HG03103 (cell line): ENCODE results near the gene CCDC195.
"Not testable (repeated sequence)": the region's sequence is repeated elsewhere in the genome, so short reads cannot be mapped to it uniquely, and the experiment has no call there.

ENCODE experiments used
- ATAC-seq: cut with Tn5 transposase; IDR thresholded peaks from one replicate; pipeline ENCODE4 v1.9.1; 2021; ENCODE audit warnings: low read depth; ENCODE audit not compliant: unreplicated experiment

The CCDC195 gene

DNA sequence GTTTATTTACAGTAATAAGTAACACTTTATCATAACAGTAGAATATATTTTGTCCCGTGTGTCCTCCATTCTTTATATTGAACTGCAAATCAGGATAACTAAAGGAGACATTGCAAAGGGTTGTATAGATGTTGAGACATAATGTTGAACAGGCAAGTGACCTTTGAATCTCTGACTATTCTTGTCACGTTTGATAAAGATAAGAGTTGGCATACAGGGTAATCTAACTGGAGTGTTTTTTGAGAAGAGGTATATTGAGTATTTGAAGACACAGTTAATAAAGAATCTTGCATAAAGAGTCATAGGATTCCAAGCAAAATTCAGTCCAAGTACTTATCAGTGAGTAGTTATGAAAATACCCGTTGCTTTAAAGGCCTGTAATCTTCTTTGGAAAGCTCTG, 21.7 kb downstream of the CCDC195 start:
- ATAC-seq: no peak

DNA sequence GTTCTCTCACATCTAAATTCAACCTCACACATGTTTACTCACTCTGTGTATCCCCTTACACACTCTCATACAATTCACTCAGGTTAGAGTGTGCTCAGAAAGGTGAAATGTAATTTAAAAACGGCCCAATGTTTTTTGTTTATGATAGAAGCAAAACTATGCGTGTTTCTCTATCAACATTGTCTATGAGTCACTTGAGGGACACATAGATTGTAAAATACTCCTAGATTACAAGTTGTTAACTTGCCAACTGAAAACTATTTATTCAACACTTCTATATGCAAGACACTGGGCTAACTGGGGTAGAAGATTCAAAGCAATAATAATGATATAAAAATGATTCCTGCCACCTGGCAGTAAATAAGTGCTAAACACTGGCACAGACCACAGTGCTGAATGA, 24.6 kb downstream of the CCDC195 start:
- ATAC-seq: no peak

DNA sequence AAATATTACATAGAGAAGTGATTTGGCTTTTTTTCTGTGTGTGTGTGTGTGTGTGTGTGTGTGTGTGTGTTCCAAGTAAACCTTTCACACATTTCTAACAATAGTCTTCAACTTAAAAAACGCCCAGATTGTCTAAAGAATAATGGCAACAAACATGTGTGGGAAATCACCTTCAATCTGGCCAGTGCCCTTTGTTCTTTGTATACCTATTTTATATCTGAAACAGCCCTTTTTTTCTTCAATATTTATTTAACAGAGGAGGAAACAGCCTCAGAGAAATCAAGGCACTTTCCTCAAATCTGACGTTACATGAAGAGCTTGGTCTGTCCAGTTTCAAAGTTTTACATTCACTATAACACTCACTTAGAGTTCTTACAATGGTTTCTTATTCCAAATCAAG, 25.3 kb downstream of the CCDC195 start:
- ATAC-seq: no peak

DNA sequence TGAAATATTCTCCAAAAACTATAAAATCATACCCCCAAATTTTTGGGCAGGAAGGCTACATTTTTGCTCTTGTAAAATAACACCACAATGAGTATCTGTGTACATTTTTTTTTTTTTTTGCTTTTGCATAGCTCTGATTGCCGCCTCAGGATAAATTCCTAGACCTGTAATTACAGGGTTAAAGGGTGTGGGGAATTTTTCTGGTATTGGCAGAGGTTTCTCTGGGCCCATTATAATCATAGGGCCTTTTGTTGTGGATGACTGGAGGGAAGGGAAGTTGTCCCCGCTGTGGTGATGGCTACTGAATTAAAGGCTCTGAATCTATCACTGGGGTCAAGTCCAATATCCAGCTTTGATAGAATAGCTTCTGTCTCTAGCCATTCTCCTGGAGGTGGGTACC, 26.6 kb downstream of the CCDC195 start:
- no peak for ATAC-seq

DNA sequence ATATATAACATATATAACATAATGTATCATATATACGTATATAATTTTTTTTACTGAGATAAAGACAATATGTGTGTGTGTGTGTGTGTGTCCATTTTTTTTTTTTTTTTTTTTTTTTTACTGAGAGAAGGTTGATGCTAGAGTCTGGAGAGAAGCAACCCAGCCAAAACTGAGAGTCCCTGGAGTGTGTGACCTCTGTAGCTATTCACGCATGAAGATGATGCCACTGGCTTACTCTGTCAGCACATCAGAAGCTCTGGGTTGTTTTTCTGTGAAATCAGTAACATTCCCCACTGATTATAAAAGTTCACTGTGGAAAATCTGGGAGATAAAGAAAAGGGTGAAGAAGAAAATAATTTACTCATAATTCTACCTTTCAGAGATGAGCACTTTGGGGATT, 27.2 kb downstream of the CCDC195 start:
- ATAC-seq: no peak

DNA sequence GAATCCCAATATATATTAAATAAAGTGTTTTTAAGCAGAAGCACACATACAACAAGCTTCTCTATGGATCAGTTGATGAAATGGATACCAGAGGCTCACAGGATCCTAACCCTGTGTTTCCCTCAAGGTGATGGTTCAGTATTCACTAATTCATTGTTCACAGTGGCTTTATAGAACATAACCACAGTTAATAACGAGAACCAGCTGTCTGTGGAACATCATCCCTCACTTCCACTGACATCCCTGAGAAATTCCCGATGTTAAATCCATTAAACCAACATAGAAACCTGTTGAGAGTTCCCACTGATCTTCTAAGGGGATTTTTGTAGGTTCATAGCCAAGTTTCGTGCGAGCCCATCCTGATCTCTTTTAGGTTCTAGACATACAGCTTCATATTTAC, 29.0 kb downstream of the CCDC195 start:
- no peak for ATAC-seq

DNA sequence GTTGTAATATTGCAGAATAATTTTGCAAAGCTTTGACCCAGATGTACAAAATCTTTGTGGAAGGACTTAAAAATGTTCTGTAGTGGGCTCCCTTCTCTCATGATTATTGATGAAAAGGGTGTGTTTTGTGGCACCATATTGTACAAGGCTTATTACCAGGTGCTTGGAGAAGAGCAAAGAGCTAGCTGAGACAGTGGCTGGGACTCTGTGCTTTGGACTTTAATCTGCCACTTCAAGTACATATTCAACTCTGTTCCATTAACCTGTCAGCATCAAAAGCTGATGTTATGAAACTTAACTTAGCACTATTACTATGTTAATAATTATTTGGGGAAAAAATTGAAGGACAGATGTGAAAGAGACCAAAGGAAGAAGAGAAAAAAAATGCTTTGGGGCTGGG, 31.0 kb downstream of the CCDC195 start:
- no peak for ATAC-seq

DNA sequence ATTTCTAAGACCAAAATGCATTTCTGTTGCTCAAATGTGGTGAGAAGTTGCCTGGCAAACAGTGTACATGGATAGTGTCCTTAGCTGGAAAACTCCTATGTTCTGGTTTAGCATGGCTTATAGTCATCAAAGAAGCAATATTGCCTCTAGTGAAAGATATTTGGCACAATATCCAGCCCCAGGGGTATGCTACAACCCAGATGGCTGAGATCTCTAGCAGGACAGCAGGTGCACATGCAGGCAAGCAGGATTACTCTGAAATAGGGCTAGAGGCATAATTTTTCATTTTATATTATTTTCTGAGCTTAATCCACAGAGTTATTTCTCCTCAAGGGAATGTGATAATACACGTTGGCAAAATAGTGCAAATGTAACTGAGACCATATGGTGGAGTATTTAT, 34.0 kb downstream of the CCDC195 start:
- ATAC-seq: no peak

DNA sequence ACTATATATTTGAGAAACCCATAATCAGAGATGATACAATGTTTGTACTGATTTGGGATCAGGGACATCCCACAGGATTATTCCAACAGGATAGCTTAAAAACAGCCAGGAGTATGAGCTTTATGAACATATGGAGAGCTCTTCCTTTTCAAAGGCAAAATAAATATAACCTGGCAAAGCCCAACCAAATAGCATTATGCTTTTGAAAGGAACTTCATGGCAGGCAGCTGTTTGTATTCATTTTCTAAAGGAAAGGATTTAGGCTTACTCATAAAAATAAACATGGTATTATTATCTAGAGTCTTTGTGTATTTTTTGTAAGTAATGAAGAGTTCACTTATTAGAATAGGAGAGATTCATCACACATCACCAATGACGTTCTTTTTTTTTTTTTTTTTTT, 44.4 kb downstream of the CCDC195 start:
- ATAC-seq: no peak

DNA sequence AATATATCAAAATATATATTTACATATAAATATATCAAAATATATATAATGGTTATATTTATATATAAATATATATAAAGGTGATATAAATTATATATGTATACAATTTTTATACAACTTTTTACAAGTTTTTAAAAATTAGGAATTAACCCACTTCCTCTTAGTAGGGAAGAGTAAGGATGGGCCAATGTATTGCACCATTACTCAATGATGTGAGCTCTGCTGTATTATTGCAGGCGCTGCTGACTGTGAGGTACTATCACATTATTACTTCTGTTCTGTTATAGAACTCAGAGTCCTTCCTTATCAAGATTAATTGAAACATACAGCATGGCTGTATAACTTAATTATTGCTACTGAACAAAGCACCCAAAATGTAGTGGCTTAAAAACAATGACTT, 46.0 kb downstream of the CCDC195 start:
- no peak for ATAC-seq

DNA sequence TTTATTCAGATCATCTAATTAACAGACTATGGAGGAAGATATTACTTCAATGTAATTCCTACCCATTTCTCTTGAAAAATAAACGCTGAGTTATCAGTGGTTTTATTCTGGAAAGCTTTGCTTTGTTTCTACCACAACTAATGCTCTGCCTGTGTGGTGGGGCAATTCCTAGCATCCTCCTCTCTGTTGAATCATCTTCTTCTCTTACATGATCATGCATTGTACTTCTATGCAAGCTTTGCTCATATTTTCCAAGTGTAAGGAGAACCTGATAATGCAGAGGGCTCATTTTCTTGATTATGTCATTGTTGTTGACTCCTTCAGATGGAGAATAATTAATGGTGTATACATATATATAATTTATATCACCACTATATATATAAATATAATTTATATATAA, 46.7 kb downstream of the CCDC195 start:
- no peak for ATAC-seq

DNA sequence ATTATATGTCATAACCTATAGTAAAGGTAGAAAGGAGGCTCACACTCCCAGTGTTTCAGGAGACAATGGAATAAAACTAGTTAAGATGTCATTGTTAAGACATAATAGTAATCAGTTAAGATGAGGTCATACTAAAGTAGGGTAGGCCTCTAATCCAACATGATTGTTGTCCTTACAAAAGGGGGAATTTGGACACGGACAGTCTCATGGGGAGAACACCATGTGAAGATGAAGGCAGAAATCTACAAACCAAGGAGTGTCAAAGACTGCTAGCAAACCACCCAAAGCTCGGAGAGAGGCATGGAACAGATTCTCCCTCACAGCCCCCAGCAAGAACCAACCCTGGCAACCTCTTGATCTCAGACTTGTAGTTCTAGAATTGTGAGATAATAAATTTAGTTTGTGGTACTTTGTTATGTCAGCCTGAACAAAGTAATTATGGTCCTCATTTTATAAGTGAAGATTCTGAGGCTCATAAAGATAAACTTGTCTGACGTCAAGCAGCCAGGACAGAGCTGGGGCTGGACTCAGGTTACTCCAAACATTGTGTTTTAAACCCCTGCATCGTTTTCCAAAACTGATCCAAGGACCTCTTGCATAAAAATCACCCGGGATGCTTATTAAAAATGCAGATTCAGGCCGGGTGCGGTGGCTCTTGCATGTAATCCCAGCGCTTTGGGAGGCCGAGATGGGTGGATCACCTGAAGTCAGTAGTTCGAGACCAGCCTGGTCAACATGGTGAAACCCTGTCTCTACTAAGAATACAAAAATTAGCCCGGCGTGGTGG, 47.8 kb downstream of the CCDC195 start:
- no peak for ATAC-seq

DNA sequence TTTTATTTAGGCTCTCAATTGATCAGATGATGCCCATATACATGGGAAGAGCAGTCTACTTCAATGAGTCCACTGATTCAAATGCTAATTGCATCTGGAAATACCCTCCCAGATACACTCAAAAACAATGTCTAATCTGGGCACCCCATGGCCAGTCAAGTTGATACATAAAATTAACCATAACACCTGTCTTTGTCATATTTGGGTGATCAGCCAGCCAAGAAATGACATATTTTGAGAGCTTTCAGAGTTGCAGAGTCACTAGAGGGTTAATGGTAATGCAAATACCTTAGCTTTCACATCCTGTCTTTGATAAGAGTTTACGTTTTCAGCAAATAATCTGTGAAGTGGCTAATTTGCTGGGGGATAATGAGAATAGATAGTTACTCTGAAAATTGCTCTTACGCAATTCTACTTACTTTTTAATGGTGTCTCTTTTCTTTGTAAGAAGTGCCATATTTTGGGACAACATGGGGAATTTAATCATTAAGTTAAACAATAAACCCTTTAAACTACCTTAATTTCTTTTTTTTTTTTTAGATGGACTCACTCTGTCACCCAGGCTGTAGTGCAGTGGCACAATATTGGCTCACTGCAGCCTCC, 49.1 kb downstream of the CCDC195 start:
- peak; percentile 98 for ATAC-seq

DNA sequence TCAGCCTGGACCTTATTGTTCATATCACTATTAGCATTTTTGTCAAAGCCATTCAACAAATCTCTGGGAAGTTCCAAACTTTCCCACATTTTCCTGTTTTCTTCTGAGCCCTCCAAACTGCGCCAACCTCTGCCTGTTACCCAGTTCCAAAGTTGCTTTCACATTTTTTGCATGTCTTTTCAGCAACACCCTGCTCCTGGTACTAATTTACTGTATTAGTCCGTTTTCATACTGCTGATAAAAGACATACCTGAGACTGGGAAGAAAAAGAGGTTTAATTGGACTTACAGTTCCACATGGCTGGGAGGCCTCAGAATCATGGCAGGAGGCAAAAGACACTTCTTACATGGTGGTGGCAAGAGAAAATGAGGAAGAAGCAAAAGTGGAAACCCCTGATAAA, 52.8 kb downstream of the CCDC195 start:
- ATAC-seq: not testable (repeated sequence)

DNA sequence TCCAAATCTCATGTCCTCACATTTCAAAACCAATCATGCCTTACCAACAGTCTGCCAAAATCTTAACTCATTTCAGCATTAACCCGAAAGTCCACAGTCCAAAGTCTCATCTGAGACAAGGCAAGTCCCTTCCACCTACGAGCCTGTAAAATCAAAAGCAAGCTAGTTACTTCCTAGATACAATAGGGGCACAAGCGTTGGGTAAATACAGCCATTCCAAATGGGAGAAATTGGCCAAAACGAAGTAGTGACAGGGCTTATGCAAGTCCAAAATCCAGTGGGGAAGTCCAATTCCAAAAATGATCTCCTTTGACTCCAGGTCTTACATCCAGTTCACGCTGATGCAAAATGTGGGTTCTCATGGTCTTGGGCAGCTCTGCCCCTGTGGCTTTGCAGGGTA, 54.5 kb downstream of the CCDC195 start:
- ATAC-seq: not testable (repeated sequence)

DNA sequence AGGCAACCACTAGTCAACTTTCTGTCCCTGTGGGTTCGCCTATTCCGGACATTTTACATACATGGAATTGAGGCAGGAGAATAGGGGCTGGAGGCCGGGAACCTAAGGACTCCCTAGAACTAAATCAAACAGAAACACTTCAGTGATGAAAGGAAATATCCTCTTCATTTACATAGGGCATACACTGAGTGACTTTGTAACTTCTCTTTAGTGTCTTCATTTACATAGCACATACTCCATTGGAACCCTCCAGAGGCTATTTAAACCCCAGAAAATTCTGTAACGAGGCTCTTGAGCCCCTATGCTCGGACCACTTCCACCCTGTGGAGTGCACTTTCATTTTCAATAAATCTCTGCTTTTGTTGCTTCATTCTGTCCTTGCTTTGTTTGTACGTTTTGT, 56.5 kb downstream of the CCDC195 start:
- no peak for ATAC-seq

DNA sequence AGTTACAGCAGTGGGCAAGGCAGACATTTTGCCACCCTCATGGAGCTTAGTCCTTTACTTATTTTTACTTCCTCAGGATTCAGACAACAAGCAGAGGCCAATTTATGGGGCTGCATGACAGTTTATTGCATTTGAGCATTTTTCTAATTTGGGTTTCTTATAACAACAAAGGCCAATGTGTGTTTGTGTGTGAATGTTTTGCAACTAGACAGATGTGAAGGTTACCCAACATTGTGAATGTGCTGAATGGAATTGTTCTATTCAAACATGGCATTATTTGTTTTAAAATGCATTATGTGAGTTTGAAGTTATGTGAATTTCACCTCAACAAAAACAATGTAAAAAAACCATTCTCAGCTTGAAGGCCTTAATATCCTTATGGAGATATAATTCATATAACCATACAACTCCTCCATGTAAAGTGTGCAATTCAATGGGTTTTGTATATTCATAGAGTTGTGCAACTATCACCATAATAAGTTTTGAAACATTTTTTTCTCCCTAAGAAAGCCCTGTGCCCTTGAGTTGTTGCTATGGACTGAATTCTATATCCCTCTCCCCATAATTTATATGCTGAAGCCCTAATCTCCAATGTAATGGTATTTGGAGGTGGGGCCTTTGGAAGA, 57.3 kb downstream of the CCDC195 start:
- ATAC-seq: no peak

DNA sequence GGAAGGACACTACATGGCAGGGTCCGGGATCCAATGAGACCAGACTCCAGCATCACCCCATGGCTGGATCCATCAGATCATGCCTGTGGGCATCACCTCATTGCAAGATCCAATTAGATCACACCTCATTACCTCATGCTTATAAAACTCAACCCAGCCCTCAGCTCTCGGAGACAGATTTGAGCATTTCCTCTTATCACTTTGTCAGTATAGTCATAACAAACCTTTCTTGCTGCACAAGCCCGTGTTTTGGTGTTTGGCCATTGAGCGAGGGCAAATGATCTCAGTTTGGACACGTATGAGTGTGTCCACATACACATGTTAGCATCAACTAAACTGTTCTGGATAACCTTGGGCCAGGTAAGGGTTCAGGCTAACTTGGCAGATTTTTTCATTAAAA, 58.8 kb downstream of the CCDC195 start:
- ATAC-seq: no peak

DNA sequence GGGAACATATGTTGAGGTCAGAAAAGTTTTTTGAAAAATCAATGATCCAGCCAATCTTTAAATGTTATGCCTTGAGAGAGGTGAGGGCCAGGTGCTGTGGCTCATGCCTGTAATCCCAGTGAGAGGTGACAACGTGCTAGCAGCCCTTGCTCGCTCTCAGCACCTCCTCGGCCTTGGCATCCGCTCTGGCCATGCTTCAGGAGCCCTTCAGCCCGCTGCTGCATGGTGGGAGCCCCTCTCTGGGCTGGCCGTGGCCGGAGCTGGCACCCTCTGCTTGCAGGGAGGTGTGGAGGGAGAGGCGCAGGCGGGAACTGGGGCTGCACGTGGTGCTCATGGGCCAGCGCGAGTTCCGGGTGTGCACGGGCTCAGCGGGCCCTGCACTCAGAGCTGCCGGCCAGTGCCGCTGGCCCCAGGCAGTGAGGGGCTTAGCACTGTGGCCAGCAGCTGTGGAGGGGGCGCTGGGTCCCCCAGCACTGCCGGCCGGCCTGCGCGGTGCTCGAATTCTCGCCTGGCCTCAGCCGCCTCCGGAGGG, 61.1 kb downstream of the CCDC195 start:
- ATAC-seq: no peak
